WTC11 (cell line): ENCODE measurements around the gene CYP51A1.
A peak's percentile ranks its signal among the peaks of the same experiment; 100 is the strongest.

Source experiments
- CREB1 ChIP-seq: sonication (generic); formaldehyde crosslinking; IDR thresholded peaks from 2 replicates; pipeline ENCODE4 v1.8.0; 2023; ENCODE audit warnings: mild to moderate bottlenecking, missing genetic modification reagents
- FOXK1 ChIP-seq: sonication (generic); formaldehyde crosslinking; IDR thresholded peaks from 2 replicates; pipeline ENCODE4 v1.8.0; 2022; ENCODE audit warnings: mild to moderate bottlenecking, moderate library complexity, missing genetic modification reagents
- GABPB1 ChIP-seq: sonication (generic); formaldehyde crosslinking; IDR thresholded peaks from 2 replicates; pipeline ENCODE4 v1.8.1; 2023; ENCODE audit warnings: mild to moderate bottlenecking, missing genetic modification reagents
- JUN ChIP-seq: sonication (generic); formaldehyde crosslinking; IDR thresholded peaks from 2 replicates; pipeline ENCODE4 v1.8.0; 2023; ENCODE audit warnings: mild to moderate bottlenecking, missing genetic modification reagents
- ZBTB21 ChIP-seq: sonication (generic); formaldehyde crosslinking; IDR thresholded peaks from 2 replicates; pipeline ENCODE4 v1.8.1; 2023; ENCODE audit warnings: mild to moderate bottlenecking, missing genetic modification reagents, borderline replicate concordance
- ZNF121 ChIP-seq: sonication (generic); formaldehyde crosslinking; IDR thresholded peaks from 2 replicates; pipeline ENCODE4 v1.8.0; 2023; ENCODE audit warnings: missing genetic modification reagents
- ZNF263 ChIP-seq: sonication (generic); formaldehyde crosslinking; IDR thresholded peaks from 2 replicates; pipeline ENCODE4 v1.8.1; 2022; ENCODE audit warnings: low read depth, mild to moderate bottlenecking, moderate library complexity, missing genetic modification reagents
- TF ChIP-seq, protein P1 (sequence below): sonication (generic); formaldehyde crosslinking; IDR thresholded peaks from 2 replicates; pipeline ENCODE4 v1.8.0; 2022; ENCODE audit warnings: mild to moderate bottlenecking, missing genetic modification reagents
- TF ChIP-seq, protein P2 (sequence below): fragments of 200-600 bp; IDR thresholded peaks from 2 replicates; pipeline ENCODE4 v1.8.0; 2022; ENCODE audit warnings: antibody characterized with exemption
- TF ChIP-seq, protein P3 (sequence below): sonication (generic); formaldehyde crosslinking; IDR thresholded peaks from 2 replicates; pipeline ENCODE4 v1.8.0; 2022; ENCODE audit warnings: mild to moderate bottlenecking, missing genetic modification reagents
- TF ChIP-seq, protein P4 (sequence below): sonication (generic); formaldehyde crosslinking; IDR thresholded peaks from 2 replicates; pipeline ENCODE4 v1.8.1; 2023; ENCODE audit warnings: mild to moderate bottlenecking, missing genetic modification reagents
- TF ChIP-seq, protein P5 (sequence below): sonication (generic); formaldehyde crosslinking; IDR thresholded peaks from 2 replicates; pipeline ENCODE4 v1.8.0; 2022; ENCODE audit warnings: mild to moderate bottlenecking, missing genetic modification reagents
- TF ChIP-seq, protein P6 (sequence below): sonication (generic); formaldehyde crosslinking; conservative IDR thresholded peaks from 2 replicates; pipeline ENCODE4 v1.8.1; 2022; ENCODE audit warnings: mild to moderate bottlenecking, missing genetic modification reagents

DNA sequence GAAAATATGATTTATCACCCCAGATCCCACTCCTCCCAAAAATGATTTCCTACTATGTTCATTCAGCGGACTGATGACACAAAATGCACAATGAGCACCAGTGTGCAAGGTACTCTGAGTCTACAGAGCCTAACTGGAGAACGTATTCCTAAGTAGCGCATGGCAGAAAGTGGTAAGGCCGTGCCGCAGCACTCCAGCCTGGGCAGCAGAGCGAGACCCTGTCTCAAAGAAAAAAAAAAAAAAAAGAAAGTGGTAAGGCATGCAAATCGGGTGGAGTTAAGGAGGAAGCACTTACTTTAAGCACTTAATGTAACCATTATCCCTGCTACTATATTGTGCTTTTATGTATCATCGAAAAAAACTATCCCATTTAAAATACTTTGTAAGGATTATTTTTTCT, 25.5 kb downstream of the CYP51A1 start:
- no peak for TF ChIP-seq GABPB1 (CRISPR knock-in tag)
- TF ChIP-seq, protein P1, sequence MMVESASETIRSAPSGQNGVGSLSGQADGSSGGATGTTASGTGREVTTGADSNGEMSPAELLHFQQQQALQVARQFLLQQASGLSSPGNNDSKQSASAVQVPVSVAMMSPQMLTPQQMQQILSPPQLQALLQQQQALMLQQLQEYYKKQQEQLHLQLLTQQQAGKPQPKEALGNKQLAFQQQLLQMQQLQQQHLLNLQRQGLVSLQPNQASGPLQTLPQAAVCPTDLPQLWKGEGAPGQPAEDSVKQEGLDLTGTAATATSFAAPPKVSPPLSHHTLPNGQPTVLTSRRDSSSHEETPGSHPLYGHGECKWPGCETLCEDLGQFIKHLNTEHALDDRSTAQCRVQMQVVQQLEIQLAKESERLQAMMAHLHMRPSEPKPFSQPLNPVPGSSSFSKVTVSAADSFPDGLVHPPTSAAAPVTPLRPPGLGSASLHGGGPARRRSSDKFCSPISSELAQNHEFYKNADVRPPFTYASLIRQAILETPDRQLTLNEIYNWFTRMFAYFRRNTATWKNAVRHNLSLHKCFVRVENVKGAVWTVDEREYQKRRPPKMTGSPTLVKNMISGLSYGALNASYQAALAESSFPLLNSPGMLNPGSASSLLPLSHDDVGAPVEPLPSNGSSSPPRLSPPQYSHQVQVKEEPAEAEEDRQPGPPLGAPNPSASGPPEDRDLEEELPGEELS, result no peak
- TF ChIP-seq, protein P2, sequence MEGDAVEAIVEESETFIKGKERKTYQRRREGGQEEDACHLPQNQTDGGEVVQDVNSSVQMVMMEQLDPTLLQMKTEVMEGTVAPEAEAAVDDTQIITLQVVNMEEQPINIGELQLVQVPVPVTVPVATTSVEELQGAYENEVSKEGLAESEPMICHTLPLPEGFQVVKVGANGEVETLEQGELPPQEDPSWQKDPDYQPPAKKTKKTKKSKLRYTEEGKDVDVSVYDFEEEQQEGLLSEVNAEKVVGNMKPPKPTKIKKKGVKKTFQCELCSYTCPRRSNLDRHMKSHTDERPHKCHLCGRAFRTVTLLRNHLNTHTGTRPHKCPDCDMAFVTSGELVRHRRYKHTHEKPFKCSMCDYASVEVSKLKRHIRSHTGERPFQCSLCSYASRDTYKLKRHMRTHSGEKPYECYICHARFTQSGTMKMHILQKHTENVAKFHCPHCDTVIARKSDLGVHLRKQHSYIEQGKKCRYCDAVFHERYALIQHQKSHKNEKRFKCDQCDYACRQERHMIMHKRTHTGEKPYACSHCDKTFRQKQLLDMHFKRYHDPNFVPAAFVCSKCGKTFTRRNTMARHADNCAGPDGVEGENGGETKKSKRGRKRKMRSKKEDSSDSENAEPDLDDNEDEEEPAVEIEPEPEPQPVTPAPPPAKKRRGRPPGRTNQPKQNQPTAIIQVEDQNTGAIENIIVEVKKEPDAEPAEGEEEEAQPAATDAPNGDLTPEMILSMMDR, result no peak
- TF ChIP-seq, protein P3, sequence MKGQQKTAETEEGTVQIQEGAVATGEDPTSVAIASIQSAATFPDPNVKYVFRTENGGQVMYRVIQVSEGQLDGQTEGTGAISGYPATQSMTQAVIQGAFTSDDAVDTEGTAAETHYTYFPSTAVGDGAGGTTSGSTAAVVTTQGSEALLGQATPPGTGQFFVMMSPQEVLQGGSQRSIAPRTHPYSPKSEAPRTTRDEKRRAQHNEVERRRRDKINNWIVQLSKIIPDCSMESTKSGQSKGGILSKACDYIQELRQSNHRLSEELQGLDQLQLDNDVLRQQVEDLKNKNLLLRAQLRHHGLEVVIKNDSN (CRISPR knock-in tag), result no peak
- TF ChIP-seq ZNF121, result peak; percentile 61
- no peak for TF ChIP-seq ZBTB21 (CRISPR knock-in tag)
- TF ChIP-seq ZNF263 (CRISPR knock-in tag), result no peak
- TF ChIP-seq CREB1, result no peak
- TF ChIP-seq, protein P4, sequence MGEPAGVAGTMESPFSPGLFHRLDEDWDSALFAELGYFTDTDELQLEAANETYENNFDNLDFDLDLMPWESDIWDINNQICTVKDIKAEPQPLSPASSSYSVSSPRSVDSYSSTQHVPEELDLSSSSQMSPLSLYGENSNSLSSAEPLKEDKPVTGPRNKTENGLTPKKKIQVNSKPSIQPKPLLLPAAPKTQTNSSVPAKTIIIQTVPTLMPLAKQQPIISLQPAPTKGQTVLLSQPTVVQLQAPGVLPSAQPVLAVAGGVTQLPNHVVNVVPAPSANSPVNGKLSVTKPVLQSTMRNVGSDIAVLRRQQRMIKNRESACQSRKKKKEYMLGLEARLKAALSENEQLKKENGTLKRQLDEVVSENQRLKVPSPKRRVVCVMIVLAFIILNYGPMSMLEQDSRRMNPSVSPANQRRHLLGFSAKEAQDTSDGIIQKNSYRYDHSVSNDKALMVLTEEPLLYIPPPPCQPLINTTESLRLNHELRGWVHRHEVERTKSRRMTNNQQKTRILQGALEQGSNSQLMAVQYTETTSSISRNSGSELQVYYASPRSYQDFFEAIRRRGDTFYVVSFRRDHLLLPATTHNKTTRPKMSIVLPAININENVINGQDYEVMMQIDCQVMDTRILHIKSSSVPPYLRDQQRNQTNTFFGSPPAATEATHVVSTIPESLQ (CRISPR knock-in tag), result no peak
- TF ChIP-seq, protein P5, sequence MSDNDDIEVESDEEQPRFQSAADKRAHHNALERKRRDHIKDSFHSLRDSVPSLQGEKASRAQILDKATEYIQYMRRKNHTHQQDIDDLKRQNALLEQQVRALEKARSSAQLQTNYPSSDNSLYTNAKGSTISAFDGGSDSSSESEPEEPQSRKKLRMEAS (CRISPR knock-in tag), result no peak
- no peak for TF ChIP-seq JUN (CRISPR knock-in tag)
- no peak for TF ChIP-seq FOXK1 (CRISPR knock-in tag)
- TF ChIP-seq, protein P6, sequence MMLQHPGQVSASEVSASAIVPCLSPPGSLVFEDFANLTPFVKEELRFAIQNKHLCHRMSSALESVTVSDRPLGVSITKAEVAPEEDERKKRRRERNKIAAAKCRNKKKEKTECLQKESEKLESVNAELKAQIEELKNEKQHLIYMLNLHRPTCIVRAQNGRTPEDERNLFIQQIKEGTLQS (CRISPR knock-in tag), result no peak
